SU-DHL-6 (cell line): ENCODE data around the gene HGS.

Experiments
- CTCF ChIP-seq: fragments of 200-600 bp; sonication (generic); IDR thresholded peaks from one replicate; pipeline ENCODE4 v1.5.1; 2017; ENCODE audit warnings: antibody characterized with exemption, mild to moderate bottlenecking, low read length, moderate library complexity; ENCODE audit not compliant: insufficient read depth, poor library complexity, severe bottlenecking
- EZH2phosphoT487 ChIP-seq: fragments of 200-600 bp; sonication (generic), shearing (Covaris generic); conservative IDR thresholded peaks from 2 replicates; pipeline ENCODE4 v1.6.1; 2018; ENCODE audit warnings: mild to moderate bottlenecking, antibody characterized with exemption, low read length, moderate library complexity, mixed read lengths

GRCh38 chr17:81710514-81711308 lies 26.9 kb downstream of the HGS start:
- no peak for TF ChIP-seq EZH2phosphoT487
- no peak for TF ChIP-seq CTCF
